ENCODE measurements around the gene C2CD2.

GRCh38 chr21:41973427-41973831, 19.6 kb upstream of the C2CD2 start:
- TF ChIP-seq CTCF (IDR thresholded peaks at IDR 0.05; ENCODE audit: control extremely low read depth in 1 of 3, insufficient read depth in 1 of 3, low read depth in 1 of 3, low read length in 3 of 3) (no peak), EGR1 (IDR thresholded peaks at IDR 0.05; ENCODE audit: borderline replicate concordance, low read depth, low read length) (no peak), EZH2 (IDR thresholded peaks at IDR 0.05; ENCODE audit: low read depth, low read length, severe bottlenecking) (no peak), YY1 (IDR thresholded peaks at IDR 0.05; ENCODE audit: low read depth, low read length) (no peak), RAD21 (IDR thresholded peaks at IDR 0.05 in 1 of 2, conservative IDR thresholded peaks at IDR 0.05 in 1 of 2; ENCODE audit: low read depth in 2 of 2, low read length in 2 of 2) (no peak), POLR2A (IDR thresholded peaks at IDR 0.05; ENCODE audit: control extremely low read depth in 1 of 2, low read depth in 2 of 2, low read length in 2 of 2) (no peak), EP300 (IDR thresholded peaks at IDR 0.05; ENCODE audit: borderline replicate concordance in 1 of 2, low read depth in 2 of 2, low read length in 2 of 2) (no peak), CEBPB (IDR thresholded peaks at IDR 0.05; ENCODE audit: low read depth, low read length) (no peak), KDM1A (IDR thresholded peaks at IDR 0.05; ENCODE audit: borderline replicate concordance, low read length) (no peak), CHD1 (IDR thresholded peaks at IDR 0.05; ENCODE audit: low read depth, low read length) (no peak), PHF8 (conservative IDR thresholded peaks at IDR 0.05; ENCODE audit: low read depth, low read length) (no peak)
